Measurements from ENCODE around the gene ADGRG3.

The ADGRG3 gene

GRCh38 chr16:57694725-57695679, 26.9 kb downstream of the ADGRG3 start, which contains the start of gene DRC7:
Gene DRC7, plus strand, starts transcription at chr16:57694806. Its CDS starts 3,144 bp downstream, at chr16:57697950.
- no peaks in the 10 kb centered on the region for H3K9me3 Mint-ChIP-seq
- ATAC-seq (ENCODE audit: low read depth) = peak; percentile 51
- H3K4me1 Mint-ChIP-seq = peaks cover 9% of the 10 kb centered on the region
- no peaks in the 10 kb centered on the region for H3K27me3 Mint-ChIP-seq
- H3K4me3 Mint-ChIP-seq = peak within 1 kb of the TSS; percentile 72
- DNase-seq (ENCODE audit: low spot score in 2 of 2) = peak; percentile 17 to 30
- H3K27ac Mint-ChIP-seq = peak within 1 kb of the TSS; percentile 60
- no peaks in the 10 kb centered on the region for H3K36me3 Mint-ChIP-seq

- DNase-seq (ENCODE audit: low spot score in 2 of 2) (no peak), ATAC-seq (ENCODE audit: low read depth) (no peak)
- Mint-ChIP-seq H3K27ac (peak overlapping the region; percentile 60), H3K27me3 (no peaks in the 10 kb centered on the region), H3K4me3 (no peak overlapping the region), H3K36me3 (no peaks in the 10 kb centered on the region), H3K9me3 (no peaks in the 10 kb centered on the region), H3K4me1 (peaks cover 8% of the 10 kb centered on the region)
Observed at GRCh38 chr16:57695680-57696069, 27.6 kb downstream of the ADGRG3 start.

- H3K9me3 Mint-ChIP-seq = no peaks in the 10 kb centered on the region
- H3K27me3 Mint-ChIP-seq = no peaks in the 10 kb centered on the region
- H3K4me1 Mint-ChIP-seq = peaks cover 5% of the 10 kb centered on the region
- H3K36me3 Mint-ChIP-seq = no peaks in the 10 kb centered on the region
- DNase-seq (ENCODE audit: low spot score in 2 of 2) (no peak), ATAC-seq (ENCODE audit: low read depth) (no peak)
- no peak overlapping the region for H3K4me3 Mint-ChIP-seq
- no peak overlapping the region for H3K27ac Mint-ChIP-seq
Observed at GRCh38 chr16:57696240-57696639, 28.1 kb downstream of the ADGRG3 start.

GRCh38 chr16:57697896-57698537, 29.9 kb downstream of the ADGRG3 start:
- no peak overlapping the region for H3K27ac Mint-ChIP-seq
- no peaks in the 10 kb centered on the region for H3K9me3 Mint-ChIP-seq
- no peak for ATAC-seq (ENCODE audit: low read depth)
- no peaks in the 10 kb centered on the region for H3K36me3 Mint-ChIP-seq
- H3K4me1 Mint-ChIP-seq = peaks cover 5% of the 10 kb centered on the region
- no peak for DNase-seq (ENCODE audit: low spot score in 2 of 2)
- no peaks in the 10 kb centered on the region for H3K27me3 Mint-ChIP-seq
- H3K4me3 Mint-ChIP-seq = no peak overlapping the region

GRCh38 chr16:57698812-57699405, 30.8 kb downstream of the ADGRG3 start:
- no peak overlapping the region for H3K27ac Mint-ChIP-seq
- no peaks in the 10 kb centered on the region for H3K9me3 Mint-ChIP-seq
- DNase-seq (ENCODE audit: low spot score in 2 of 2) = no peak
- peaks cover 5% of the 10 kb centered on the region for H3K4me1 Mint-ChIP-seq
- H3K4me3 Mint-ChIP-seq = no peak overlapping the region
- H3K36me3 Mint-ChIP-seq = no peaks in the 10 kb centered on the region
- ATAC-seq (ENCODE audit: low read depth) = no peak
- no peaks in the 10 kb centered on the region for H3K27me3 Mint-ChIP-seq

- Mint-ChIP-seq H3K36me3 (no peaks in the 10 kb centered on the region), H3K4me1 (peaks cover 5% of the 10 kb centered on the region), H3K4me3 (no peak overlapping the region), H3K27ac (no peak overlapping the region), H3K27me3 (no peaks in the 10 kb centered on the region), H3K9me3 (no peaks in the 10 kb centered on the region)
- DNase-seq (ENCODE audit: low spot score in 2 of 2) (no peak), ATAC-seq (ENCODE audit: low read depth) (no peak)
Observed at GRCh38 chr16:57699481-57699880, 31.4 kb downstream of the ADGRG3 start.

- DNase-seq (ENCODE audit: low spot score in 2 of 2) = no peak
- Mint-ChIP-seq H3K9me3 (no peaks in the 10 kb centered on the region), H3K4me1 (peaks cover 2% of the 10 kb centered on the region), H3K36me3 (no peaks in the 10 kb centered on the region), H3K27ac (no peak overlapping the region), H3K4me3 (no peak overlapping the region), H3K27me3 (no peaks in the 10 kb centered on the region)
- ATAC-seq (ENCODE audit: low read depth) = no peak
Observed at GRCh38 chr16:57699899-57700298, 31.8 kb downstream of the ADGRG3 start.

- H3K4me3 Mint-ChIP-seq = no peak overlapping the region
- H3K27me3 Mint-ChIP-seq = peaks cover 7% of the 10 kb centered on the region
- H3K27ac Mint-ChIP-seq = no peak overlapping the region
- no peak for DNase-seq (ENCODE audit: low spot score in 2 of 2)
- no peaks in the 10 kb centered on the region for H3K4me1 Mint-ChIP-seq
- H3K36me3 Mint-ChIP-seq = no peaks in the 10 kb centered on the region
- H3K9me3 Mint-ChIP-seq = no peaks in the 10 kb centered on the region
- ATAC-seq (ENCODE audit: low read depth) = no peak
Observed at GRCh38 chr16:57700781-57701551, 32.9 kb downstream of the ADGRG3 start.

- Mint-ChIP-seq H3K4me3 (no peak overlapping the region), H3K27ac (no peak overlapping the region), H3K36me3 (peaks cover 4% of the 10 kb centered on the region), H3K9me3 (peaks cover 3% of the 10 kb centered on the region), H3K4me1 (no peaks in the 10 kb centered on the region), H3K27me3 (peaks cover 14% of the 10 kb centered on the region)
- DNase-seq (ENCODE audit: low spot score in 2 of 2) = no peak
- no peak for ATAC-seq (ENCODE audit: low read depth)
Observed at GRCh38 chr16:57701759-57702371, 33.8 kb downstream of the ADGRG3 start.

GRCh38 chr16:57703416-57704010, 35.4 kb downstream of the ADGRG3 start:
- no peaks in the 10 kb centered on the region for H3K4me1 Mint-ChIP-seq
- no peak for DNase-seq (ENCODE audit: low spot score in 2 of 2)
- peaks cover 5% of the 10 kb centered on the region for H3K36me3 Mint-ChIP-seq
- H3K27me3 Mint-ChIP-seq = peaks cover 14% of the 10 kb centered on the region
- H3K4me3 Mint-ChIP-seq = no peak overlapping the region
- H3K9me3 Mint-ChIP-seq = peaks cover 4% of the 10 kb centered on the region
- H3K27ac Mint-ChIP-seq = no peak overlapping the region
- ATAC-seq (ENCODE audit: low read depth) = no peak

- Mint-ChIP-seq H3K36me3 (peaks cover 5% of the 10 kb centered on the region), H3K9me3 (peaks cover 4% of the 10 kb centered on the region), H3K4me3 (no peak overlapping the region), H3K4me1 (no peaks in the 10 kb centered on the region), H3K27ac (no peak overlapping the region), H3K27me3 (peaks cover 14% of the 10 kb centered on the region)
- ATAC-seq (ENCODE audit: low read depth) = no peak
- DNase-seq (ENCODE audit: low spot score in 2 of 2) = no peak
Observed at GRCh38 chr16:57704011-57704904, 36.2 kb downstream of the ADGRG3 start.

Data from memory B cell (primary cell).